Retinal pigment epithelial cell (primary cell): ENCODE data around the gene MND1.

ENCODE experiments used
- DNase-seq: peaks from one replicate; pipeline ENCODE4 v3.0.0-alpha.2; 2010; ENCODE audit warnings: low read depth
- H3K4me3 ChIP-seq: 2 replicates; pipeline ENCODE4 v1.5.1; 2011; ENCODE audit warnings: mild to moderate bottlenecking, low read length, control low read depth, moderate library complexity
- CTCF ChIP-seq: conservative IDR thresholded peaks from 2 replicates; pipeline ENCODE4 v1.5.1; 2011; ENCODE audit warnings: low read depth, low read length, control low read depth, inconsistent platforms

MND1 gene

GRCh38 chr4:153398713-153399112, 54.2 kb downstream of the MND1 start:
- no peak for DNase-seq

GRCh38 chr4:153399358-153399757, 54.9 kb downstream of the MND1 start:
- no peak for DNase-seq
- H3K4me3 ChIP-seq, result no peak overlapping the region
- TF ChIP-seq CTCF, result no peak

More at GRCh38 chr4:153398713-153399112, 54.2 kb downstream of the MND1 start:
- no peak for TF ChIP-seq CTCF
- no peak overlapping the region for H3K4me3 ChIP-seq

GRCh38 chr4:153401501-153401900, 57.0 kb downstream of the MND1 start:
- H3K4me3 ChIP-seq, result no peak overlapping the region
- TF ChIP-seq CTCF, result no peak
- DNase-seq, result peak; percentile 66

- no peak overlapping the region for H3K4me3 ChIP-seq
- TF ChIP-seq CTCF, result no peak
- DNase-seq, result peak; percentile 52
These were observed 57.9 kb downstream of the MND1 start for GRCh38 chr4:153402366-153402765.

- DNase-seq, result no peak
- H3K4me3 ChIP-seq, result no peak overlapping the region
- TF ChIP-seq CTCF, result no peak
These were observed 59.2 kb downstream of the MND1 start for GRCh38 chr4:153403726-153404125.

- TF ChIP-seq CTCF, result no peak
- DNase-seq, result no peak
These were observed 63.4 kb downstream of the MND1 start for GRCh38 chr4:153407906-153408305.

GRCh38 chr4:153408932-153409331, 64.4 kb downstream of the MND1 start:
- DNase-seq, result no peak
- H3K4me3 ChIP-seq, result no peak overlapping the region
- no peak for TF ChIP-seq CTCF

More at GRCh38 chr4:153407906-153408305, 63.4 kb downstream of the MND1 start:
- no peak overlapping the region for H3K4me3 ChIP-seq
